HEK293 (cell line): ENCODE results near the gene TCEA3.

ENCODE experiments used
- BCL11A ChIP-seq: fragments of 450-650 bp; formaldehyde crosslinking; IDR thresholded peaks from 2 replicates; pipeline ENCODE4 v1.5.1; 2016; ENCODE audit warnings: low read depth, missing biosample characterization, missing genetic modification characterization
- CTCF ChIP-seq: fragments of 450-650 bp; formaldehyde crosslinking; IDR thresholded peaks from 2 replicates; pipeline ENCODE4 v1.5.1; 2016; ENCODE audit warnings: missing biosample characterization, missing genetic modification characterization
- KLF9 ChIP-seq: fragments of 450-650 bp; formaldehyde crosslinking; IDR thresholded peaks from 2 replicates; pipeline ENCODE4 v1.5.1; 2016; ENCODE audit warnings: missing biosample characterization, missing genetic modification characterization, low read depth
- MEIS1 ChIP-seq: sonication (generic); formaldehyde crosslinking; IDR thresholded peaks from 2 replicates; pipeline ENCODE4 v1.8.1; 2022; ENCODE audit warnings: missing genetic modification reagents, mild to moderate bottlenecking, borderline replicate concordance
- YY1 ChIP-seq: fragments of 450-650 bp; formaldehyde crosslinking; IDR thresholded peaks from 2 replicates; pipeline ENCODE4 v1.5.1; 2018; ENCODE audit warnings: missing biosample characterization, missing genetic modification characterization
- ZBTB7A ChIP-seq: fragments of 450-650 bp; formaldehyde crosslinking; IDR thresholded peaks from 2 replicates; pipeline ENCODE4 v1.5.1; 2016; ENCODE audit warnings: low read depth, missing biosample characterization, missing genetic modification characterization
- ZNF214 ChIP-seq: fragments of 450-650 bp; formaldehyde crosslinking; IDR thresholded peaks from 2 replicates; pipeline ENCODE4 v1.5.1; 2017; ENCODE audit warnings: missing biosample characterization, mild to moderate bottlenecking, missing genetic modification characterization, borderline replicate concordance
- ZNF473 ChIP-seq: fragments of 450-650 bp; formaldehyde crosslinking; IDR thresholded peaks from 2 replicates; pipeline ENCODE4 v1.5.1; 2017; ENCODE audit warnings: missing biosample characterization, missing genetic modification characterization
- ZNF624 ChIP-seq: fragments of 450-650 bp; formaldehyde crosslinking; IDR thresholded peaks from 2 replicates; pipeline ENCODE4 v1.5.1; 2017; ENCODE audit warnings: missing biosample characterization, missing genetic modification characterization
- ZNF639 ChIP-seq: fragments of 450-650 bp; formaldehyde crosslinking; IDR thresholded peaks from 2 replicates; pipeline ENCODE4 v1.5.1; 2016; ENCODE audit warnings: missing biosample characterization, missing genetic modification characterization
- ZNF792 ChIP-seq: fragments of 450-650 bp; formaldehyde crosslinking; IDR thresholded peaks from 2 replicates; pipeline ENCODE4 v1.5.1; 2016; ENCODE audit warnings: missing biosample characterization, missing genetic modification characterization
- ZNF837 ChIP-seq: fragments of 450-650 bp; formaldehyde crosslinking; IDR thresholded peaks from 2 replicates; pipeline ENCODE4 v1.5.1; 2016; ENCODE audit warnings: missing biosample characterization, missing genetic modification characterization
- TF ChIP-seq, protein P1 (sequence below): fragments of 450-650 bp; formaldehyde crosslinking; IDR thresholded peaks from 2 replicates; pipeline ENCODE4 v1.5.1; 2016; ENCODE audit warnings: missing biosample characterization, missing genetic modification characterization, borderline replicate concordance
- TF ChIP-seq, protein P2 (sequence below): fragments of 450-650 bp; formaldehyde crosslinking; IDR thresholded peaks from 2 replicates; pipeline ENCODE4; 2016; ENCODE audit warnings: missing biosample characterization, missing genetic modification characterization

GRCh38 chr1:23403038-23403336 is 21.6 kb downstream of the TCEA3 start:
- TF ChIP-seq, protein P1, sequence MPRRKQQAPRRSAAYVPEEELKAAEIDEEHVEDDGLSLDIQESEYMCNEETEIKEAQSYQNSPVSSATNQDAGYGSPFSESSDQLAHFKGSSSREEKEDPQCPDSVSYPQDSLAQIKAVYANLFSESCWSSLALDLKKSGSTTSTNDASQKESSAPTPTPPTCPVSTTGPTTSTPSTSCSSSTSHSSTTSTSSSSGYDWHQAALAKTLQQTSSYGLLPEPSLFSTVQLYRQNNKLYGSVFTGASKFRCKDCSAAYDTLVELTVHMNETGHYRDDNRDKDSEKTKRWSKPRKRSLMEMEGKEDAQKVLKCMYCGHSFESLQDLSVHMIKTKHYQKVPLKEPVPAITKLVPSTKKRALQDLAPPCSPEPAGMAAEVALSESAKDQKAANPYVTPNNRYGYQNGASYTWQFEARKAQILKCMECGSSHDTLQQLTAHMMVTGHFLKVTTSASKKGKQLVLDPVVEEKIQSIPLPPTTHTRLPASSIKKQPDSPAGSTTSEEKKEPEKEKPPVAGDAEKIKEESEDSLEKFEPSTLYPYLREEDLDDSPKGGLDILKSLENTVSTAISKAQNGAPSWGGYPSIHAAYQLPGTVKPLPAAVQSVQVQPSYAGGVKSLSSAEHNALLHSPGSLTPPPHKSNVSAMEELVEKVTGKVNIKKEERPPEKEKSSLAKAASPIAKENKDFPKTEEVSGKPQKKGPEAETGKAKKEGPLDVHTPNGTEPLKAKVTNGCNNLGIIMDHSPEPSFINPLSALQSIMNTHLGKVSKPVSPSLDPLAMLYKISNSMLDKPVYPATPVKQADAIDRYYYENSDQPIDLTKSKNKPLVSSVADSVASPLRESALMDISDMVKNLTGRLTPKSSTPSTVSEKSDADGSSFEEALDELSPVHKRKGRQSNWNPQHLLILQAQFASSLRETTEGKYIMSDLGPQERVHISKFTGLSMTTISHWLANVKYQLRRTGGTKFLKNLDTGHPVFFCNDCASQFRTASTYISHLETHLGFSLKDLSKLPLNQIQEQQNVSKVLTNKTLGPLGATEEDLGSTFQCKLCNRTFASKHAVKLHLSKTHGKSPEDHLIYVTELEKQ (tag by site-specific recombination): no peak
- TF ChIP-seq ZNF639 (tag by site-specific recombination) (no peak), CTCF (tag by site-specific recombination) (no peak), ZNF837 (no peak), ZNF214 (tag by site-specific recombination) (no peak), ZNF792 (tag by site-specific recombination) (no peak), BCL11A (no peak), ZNF473 (tag by site-specific recombination) (no peak), ZBTB7A (tag by site-specific recombination) (no peak), ZNF624 (tag by site-specific recombination) (no peak), MEIS1 (no peak), YY1 (no peak), KLF9 (tag by site-specific recombination) (no peak)
- TF ChIP-seq, protein P2, sequence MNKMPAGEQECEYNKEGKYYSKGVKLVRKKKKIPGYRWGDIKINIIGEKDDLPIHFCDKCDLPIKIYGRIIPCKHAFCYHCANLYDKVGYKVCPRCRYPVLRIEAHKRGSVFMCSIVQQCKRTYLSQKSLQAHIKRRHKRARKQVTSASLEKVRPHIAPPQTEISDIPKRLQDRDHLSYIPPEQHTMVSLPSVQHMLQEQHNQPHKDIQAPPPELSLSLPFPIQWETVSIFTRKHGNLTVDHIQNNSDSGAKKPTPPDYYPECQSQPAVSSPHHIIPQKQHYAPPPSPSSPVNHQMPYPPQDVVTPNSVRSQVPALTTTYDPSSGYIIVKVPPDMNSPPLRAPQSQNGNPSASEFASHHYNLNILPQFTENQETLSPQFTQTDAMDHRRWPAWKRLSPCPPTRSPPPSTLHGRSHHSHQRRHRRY (tag by site-specific recombination): no peak
